Activated CD4-positive, alpha-beta T cell treated with anti-CD3 and anti-CD28 coated beads, Interleukin-2, amount 50 U/mL, for 16 hours (primary cell): ENCODE measurements around the gene LTB4R.

Experiments used
- DNase-seq: peaks from one replicate; pipeline ENCODE4 v3.0.0-alpha.2; 2020

LTB4R gene

GRCh38 chr14:24310646-24311604, at the start of gene LTB4R:
Gene LTB4R, plus strand, starts transcription at chr14:24311502. Its CDS starts 4,150 bp downstream, at chr14:24315652.
- peak; percentile 69 for DNase-seq

DNA sequence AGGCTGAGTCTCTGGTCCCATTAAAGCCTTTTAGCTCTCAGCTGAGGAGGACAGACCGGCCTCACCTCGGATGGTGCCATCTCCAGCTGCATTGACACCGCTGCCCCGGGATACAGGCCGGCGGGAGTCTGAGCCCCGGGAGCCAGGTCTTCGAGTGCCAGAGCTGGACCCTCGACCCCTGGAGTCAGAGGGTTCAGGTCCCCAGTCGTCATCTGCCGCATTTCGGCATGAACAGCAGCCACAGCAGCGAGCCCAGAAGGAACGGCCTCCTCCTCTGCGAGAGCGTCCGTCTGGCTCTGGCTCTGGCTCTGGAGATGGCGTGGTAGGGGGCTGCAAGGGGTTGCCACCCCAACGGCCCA, 49.4 kb upstream of the LTB4R start:
- DNase-seq, result no peak

- no peak for DNase-seq
These were observed 48.2 kb upstream of the LTB4R start, which contains the start of gene TGM1 for GRCh38 chr14:24262821-24263733. Gene TGM1, minus strand, starts transcription at chr14:24263177. Its CDS starts 825 bp downstream, at chr14:24262352.

- DNase-seq, result no peak
These were observed 47.5 kb upstream of the LTB4R start for GRCh38 chr14:24263848-24264247.

DNA sequence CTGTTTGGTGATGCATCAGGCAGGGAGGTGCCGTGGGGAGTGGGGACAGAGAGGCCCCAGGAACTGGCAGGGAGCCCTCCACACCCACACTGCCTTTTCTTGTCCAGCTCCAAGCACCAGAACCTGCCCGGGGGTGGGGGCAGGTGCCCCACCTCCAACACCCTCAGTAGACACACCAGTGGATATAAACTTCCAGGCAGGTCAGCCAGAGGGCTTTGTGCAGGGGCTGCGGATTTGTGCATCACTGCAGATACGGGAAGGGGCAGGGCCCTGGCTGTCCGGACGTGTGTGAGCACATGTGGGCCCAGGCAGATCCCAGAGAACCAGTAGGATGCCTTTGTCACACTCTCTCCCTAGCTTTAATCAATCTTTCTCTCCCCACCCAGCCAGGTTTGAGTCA, 47.0 kb upstream of the LTB4R start:
- DNase-seq, result no peak

DNA sequence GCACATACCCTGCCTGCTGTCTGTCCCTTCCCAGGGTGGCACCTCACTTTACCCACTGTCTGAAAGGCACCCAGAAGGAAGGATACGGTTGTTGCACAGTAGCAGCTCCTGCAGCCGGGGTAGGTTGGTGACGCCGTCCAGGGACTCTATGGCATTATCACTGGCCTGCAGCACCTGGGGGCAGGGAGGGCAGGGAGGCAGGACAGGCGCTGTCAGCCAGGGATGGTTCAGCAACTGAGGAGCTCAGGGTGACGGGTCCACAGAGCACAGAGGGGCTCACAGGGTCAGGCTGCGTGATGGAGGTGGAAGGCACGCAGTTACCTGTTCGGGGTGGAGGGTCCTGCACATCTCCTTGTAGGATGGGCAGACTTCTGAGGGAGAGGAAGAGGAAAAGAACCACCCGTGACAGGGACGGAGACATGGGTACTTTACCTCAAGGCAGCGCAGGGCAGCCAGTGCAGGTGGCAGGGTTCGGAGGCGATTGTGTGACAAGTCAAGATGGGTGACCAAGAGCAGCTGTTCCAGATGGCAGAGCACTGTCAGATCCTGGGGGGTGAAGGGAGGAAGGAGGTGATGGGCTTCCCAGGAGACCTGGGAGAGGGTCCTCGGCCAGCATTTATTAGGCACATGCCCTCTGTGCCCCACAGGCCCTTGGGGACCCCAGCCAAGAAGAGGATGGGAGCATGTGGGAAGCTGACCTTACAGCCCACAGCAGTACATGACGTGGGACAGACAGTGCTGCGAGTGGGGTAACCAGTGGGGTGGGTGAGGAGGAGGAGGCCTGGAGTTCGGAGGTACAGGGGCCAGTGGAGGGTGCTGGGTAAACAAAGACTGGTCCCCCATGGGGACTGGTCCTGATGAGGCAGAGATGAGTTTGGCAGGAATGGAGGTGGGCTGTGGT, 44.7 kb upstream of the LTB4R start:
- no peak for DNase-seq

GRCh38 chr14:24267516-24267915, 43.8 kb upstream of the LTB4R start:
- no peak for DNase-seq

DNA sequence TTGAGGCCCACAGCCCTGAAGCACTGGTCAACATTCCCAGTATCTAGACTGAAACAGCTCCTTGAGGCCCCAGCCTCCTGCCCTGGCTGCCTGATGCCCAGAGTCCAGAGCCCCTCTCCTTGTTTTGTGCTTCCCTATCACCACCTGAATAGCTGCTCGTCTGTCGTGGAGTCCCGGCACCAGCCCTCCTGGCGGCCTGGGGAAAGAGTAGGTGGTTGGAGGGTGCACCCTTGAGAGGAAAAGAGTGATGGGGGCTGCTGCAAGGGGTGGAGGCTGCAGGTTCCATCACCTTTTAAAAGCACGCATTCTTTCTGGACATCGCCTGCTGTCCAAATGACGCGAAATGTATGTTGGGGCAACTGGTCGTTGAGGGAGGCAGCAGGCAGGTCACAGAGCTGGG, 43.1 kb upstream of the LTB4R start:
- no peak for DNase-seq

GRCh38 chr14:24269368-24269767, 41.9 kb upstream of the LTB4R start:
- no peak for DNase-seq

- no peak for DNase-seq
These were observed 41.3 kb upstream of the LTB4R start for GRCh38 chr14:24269910-24270536.

GRCh38 chr14:24270537-24271133, 40.7 kb upstream of the LTB4R start:
- DNase-seq, result no peak

GRCh38 chr14:24271134-24271833, 40.0 kb upstream of the LTB4R start, which contains the start of gene RABGGTA:
Gene RABGGTA, minus strand, starts transcription at chr14:24271597. Its CDS starts 482 bp downstream, at chr14:24271115.
- peak; percentile 90 for DNase-seq

DNA sequence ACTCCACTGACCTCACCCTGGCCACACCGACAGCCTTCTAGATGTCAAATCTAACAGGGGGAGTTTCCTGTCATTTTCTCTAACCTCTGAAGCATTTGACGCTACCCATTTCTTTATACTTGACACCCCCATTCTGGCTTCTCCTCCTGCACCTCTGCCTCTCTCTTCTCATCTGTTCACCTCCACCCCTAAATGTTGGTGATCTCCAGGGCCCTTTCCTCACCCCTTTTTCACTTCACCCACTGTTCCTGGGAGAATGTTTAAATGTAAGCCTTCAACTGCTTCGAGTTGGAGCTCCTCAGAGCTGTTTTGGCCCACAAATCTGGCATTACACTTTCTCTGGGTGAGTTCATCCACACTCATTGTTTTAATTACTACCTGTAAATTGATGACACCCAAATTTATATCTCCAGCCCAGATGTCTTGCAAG, 39.5 kb upstream of the LTB4R start:
- DNase-seq, result no peak

- DNase-seq, result no peak
These were observed 38.8 kb upstream of the LTB4R start for GRCh38 chr14:24272467-24272866.

- no peak for DNase-seq
These were observed 37.8 kb upstream of the LTB4R start for GRCh38 chr14:24273422-24273998.

- peak; percentile 92 for DNase-seq
These were observed 37.2 kb upstream of the LTB4R start for GRCh38 chr14:24274101-24274543.

DNA sequence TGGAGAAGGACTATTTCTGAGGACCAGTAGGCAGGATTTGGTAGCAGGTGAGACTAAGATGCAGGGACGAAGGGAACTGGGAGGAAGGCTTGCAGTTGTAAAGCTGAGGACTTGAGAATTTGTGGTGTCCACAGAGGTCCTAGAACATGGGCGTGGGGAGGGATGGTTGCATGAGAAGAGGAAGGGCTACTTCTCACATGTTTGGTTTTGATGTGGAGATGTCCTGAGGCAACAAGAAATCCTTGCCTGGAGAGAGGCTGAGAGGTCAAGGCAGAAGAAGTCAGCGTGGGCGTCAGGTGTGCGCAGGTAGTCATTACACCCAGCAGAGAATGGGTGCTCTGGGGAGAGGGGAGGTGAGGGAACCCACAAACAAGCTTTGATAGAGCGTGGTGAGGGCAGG, 34.2 kb upstream of the LTB4R start:
- DNase-seq, result no peak

- no peak for DNase-seq
These were observed 33.5 kb upstream of the LTB4R start for GRCh38 chr14:24277606-24278321.

DNA sequence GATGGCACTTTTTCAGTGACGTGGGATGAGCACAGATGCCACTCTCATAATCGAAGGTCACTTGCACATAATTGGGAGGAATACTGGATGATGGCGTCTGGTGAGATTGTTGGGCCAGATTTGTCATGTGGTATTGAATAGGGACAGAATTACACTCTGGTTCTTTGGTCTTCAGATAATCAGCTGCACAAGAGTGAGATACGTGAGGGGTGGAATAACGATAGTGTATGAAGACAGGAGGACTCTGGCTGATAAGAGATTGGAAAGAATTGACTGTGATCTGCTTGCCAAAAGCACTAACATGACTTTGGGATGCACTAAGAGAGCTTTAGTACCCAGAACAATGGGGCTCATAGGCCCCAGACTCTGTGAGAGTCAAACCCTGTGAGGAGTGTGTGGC, 32.9 kb upstream of the LTB4R start:
- DNase-seq, result no peak
